Right lobe of liver (tissue), 4 donors: ENCODE data around the gene TDRD12.

Experiments used
- POLR2A ChIP-seq: fragments of 450-650 bp; IDR thresholded peaks from one replicate; pipeline ENCODE4 v1.6.1; 2017; ENCODE audit warnings: antibody characterized with exemption, mild to moderate bottlenecking
- TF ChIP-seq, protein P1 (sequence below), 4 donors: fragments of 200-600 bp in 3 of 4; fragments of 450-650 bp in 1 of 4; IDR thresholded peaks; one replicate each; pipeline versions ENCODE4 v1.5.1 to v1.8.0; 2016 to 2022; ENCODE audit warnings: antibody characterized with exemption in 4 of 4, mild to moderate bottlenecking in 2 of 4
- donor health status: DM: no; HTN: no; CAD: no.
- donor health status: DM: no; HTN: no; CAD: no.
- donor health status: DM: no; HTN: yes; CAD: no.

DNA sequence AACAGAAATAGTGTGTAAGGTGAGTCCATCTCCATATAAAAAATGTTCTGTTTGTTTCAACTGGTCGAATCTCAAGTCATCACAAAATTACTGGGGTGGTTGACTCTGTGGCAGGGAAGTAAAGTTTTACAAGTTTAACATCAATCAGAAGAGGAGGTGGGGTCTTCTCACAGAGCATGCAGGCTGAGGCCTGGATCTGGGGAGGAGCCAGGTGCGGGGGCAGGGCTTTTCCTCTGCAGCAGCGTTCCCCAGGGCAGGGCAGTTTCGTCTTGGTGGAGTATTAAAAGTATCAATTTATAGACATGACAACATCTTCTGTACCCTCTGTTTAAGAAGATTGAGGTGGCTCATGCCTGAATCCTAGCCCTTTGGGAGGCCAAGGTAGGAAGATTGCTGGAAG is 81.2 kb downstream of the TDRD12 start:
- TF ChIP-seq, protein P1, sequence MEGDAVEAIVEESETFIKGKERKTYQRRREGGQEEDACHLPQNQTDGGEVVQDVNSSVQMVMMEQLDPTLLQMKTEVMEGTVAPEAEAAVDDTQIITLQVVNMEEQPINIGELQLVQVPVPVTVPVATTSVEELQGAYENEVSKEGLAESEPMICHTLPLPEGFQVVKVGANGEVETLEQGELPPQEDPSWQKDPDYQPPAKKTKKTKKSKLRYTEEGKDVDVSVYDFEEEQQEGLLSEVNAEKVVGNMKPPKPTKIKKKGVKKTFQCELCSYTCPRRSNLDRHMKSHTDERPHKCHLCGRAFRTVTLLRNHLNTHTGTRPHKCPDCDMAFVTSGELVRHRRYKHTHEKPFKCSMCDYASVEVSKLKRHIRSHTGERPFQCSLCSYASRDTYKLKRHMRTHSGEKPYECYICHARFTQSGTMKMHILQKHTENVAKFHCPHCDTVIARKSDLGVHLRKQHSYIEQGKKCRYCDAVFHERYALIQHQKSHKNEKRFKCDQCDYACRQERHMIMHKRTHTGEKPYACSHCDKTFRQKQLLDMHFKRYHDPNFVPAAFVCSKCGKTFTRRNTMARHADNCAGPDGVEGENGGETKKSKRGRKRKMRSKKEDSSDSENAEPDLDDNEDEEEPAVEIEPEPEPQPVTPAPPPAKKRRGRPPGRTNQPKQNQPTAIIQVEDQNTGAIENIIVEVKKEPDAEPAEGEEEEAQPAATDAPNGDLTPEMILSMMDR (IDR thresholded peaks at IDR 0.05): no peak
- no peak for TF ChIP-seq POLR2A
